ENCODE measurements around the gene ZNF28.

The ZNF28 gene

DNA sequence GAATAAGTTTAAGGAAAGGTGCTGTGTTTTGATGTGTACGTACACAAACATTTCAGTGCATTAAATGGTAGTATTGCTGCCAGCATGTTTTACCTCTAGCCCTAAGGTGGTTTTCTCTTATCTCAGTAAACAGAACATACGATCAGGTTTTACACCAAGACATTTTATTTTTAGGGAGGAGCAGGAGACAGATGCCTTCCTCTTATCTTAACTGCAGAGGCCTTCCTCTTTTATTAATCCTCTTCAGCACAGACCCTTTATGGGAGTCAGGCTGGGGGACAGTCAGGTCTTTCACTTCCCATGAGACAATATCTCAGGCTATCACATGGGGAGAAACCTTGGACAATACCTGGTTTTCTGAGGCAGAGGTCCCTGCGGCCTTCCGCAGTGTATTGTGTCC, 71.7 kb downstream of the ZNF28 start:
- DNase-seq (ENCODE audit: insufficient read length, low spot score) (no peak), FAIRE-seq (no peak)
- TF ChIP-seq, protein P1, sequence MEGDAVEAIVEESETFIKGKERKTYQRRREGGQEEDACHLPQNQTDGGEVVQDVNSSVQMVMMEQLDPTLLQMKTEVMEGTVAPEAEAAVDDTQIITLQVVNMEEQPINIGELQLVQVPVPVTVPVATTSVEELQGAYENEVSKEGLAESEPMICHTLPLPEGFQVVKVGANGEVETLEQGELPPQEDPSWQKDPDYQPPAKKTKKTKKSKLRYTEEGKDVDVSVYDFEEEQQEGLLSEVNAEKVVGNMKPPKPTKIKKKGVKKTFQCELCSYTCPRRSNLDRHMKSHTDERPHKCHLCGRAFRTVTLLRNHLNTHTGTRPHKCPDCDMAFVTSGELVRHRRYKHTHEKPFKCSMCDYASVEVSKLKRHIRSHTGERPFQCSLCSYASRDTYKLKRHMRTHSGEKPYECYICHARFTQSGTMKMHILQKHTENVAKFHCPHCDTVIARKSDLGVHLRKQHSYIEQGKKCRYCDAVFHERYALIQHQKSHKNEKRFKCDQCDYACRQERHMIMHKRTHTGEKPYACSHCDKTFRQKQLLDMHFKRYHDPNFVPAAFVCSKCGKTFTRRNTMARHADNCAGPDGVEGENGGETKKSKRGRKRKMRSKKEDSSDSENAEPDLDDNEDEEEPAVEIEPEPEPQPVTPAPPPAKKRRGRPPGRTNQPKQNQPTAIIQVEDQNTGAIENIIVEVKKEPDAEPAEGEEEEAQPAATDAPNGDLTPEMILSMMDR (IDR thresholded peaks at IDR 0.05; ENCODE audit: insufficient read depth, missing control alignments): no peak

DNA sequence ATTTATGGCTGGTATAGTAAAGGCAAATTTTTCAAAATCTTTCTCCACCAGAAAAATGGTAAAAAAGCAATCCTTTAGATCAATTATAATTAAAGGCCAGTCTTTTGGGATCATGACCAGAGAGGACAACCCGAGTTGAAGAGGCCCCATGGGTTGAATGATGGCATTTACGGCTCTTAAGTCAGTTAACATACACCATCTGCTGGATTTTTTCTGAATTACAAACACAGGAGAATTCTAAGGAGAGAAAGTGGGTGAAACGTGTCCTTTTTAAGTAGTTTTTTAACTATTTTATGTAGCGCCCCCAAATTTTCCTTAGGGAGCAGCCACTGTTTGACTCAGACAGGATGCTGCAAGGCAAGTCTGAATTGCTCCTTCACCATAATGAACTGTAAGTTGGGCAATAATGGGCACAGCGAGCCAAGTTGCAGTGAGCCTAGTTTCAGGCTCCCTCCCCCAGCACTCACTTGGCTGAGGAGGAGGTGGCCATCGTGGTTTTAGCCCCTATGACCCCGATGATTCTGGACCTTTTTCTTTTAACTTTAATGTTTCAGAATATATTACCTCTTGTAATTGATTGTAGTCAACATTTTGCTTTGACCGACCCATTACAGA, 73.0 kb downstream of the ZNF28 start:
- DNase-seq (ENCODE audit: insufficient read length, low spot score): no peak
- TF ChIP-seq, protein P1 (IDR thresholded peaks at IDR 0.05; ENCODE audit: insufficient read depth, missing control alignments): peak; percentile 46
- FAIRE-seq: no peak
